Measurements from ENCODE around the gene MACROD1. TPM values are rescaled to one million over a fixed set of nuclear protein-coding genes. Genes with fewer than 3 reads are reported as not detected.
"Not testable (repeated sequence)": the region's sequence is repeated elsewhere in the genome, so short reads cannot be mapped to it uniquely, and the experiment has no call there.

MACROD1 gene
- total and polyA plus RNA-seq, 2 donors, result 9.7 to 16.6 TPM

GRCh38 chr11:64176751-64177150, 10.8 kb upstream of the MACROD1 start:
- Histone ChIP-seq H3K4me1 (ENCODE audit: control insufficient read depth in 2 of 2, insufficient read depth in 2 of 2, low read length in 2 of 2) (peaks cover 5 to 20% of the 10 kb centered on the region in 2 donors), H3K9me3 (ENCODE audit: control insufficient read depth in 2 of 2, insufficient read depth in 1 of 2, low read length in 1 of 2) (peaks cover 0 to 4% of the 10 kb centered on the region in 2 donors), H3K27me3 (ENCODE audit: control insufficient read depth in 2 of 2, insufficient read depth in 1 of 2, low read length in 1 of 2) (no peaks in the 10 kb centered on the region), H3K27ac (ENCODE audit: low read depth in 1 of 2, low read length in 1 of 2) (peak overlapping the region in 1 of 2 donors; percentile 68), H3K4me3 (ENCODE audit: low read length in 2 of 2) (no peak overlapping the region), H3K36me3 (ENCODE audit: control insufficient read depth in 2 of 2, insufficient read depth in 2 of 2, low read length in 1 of 2) (peaks cover 0 to 3% of the 10 kb centered on the region in 2 donors)
- WGBS, result 62% methylated on average over 8 of the region's 8 CpGs
- DNase-seq (ENCODE audit: low read depth in 6 of 9, low spot score in 9 of 9), result peak in 1 of 9 donors; percentile 38

- WGBS, result 97% methylated on average over 4 of the region's 4 CpGs
Observed at GRCh38 chr11:64173616-64174355, 7.9 kb upstream of the MACROD1 start.

GRCh38 chr11:64170419-64170818, 4.5 kb upstream of the MACROD1 start:
- no peaks in the 10 kb centered on the region for H3K27me3 ChIP-seq (ENCODE audit: control insufficient read depth in 2 of 2, insufficient read depth in 1 of 2, low read length in 1 of 2)
- WGBS, result 98% methylated on average over 4 of the region's 4 CpGs
- H3K27ac ChIP-seq (ENCODE audit: low read depth in 1 of 2, low read length in 1 of 2), result no peak overlapping the region
- H3K4me3 ChIP-seq (ENCODE audit: low read length in 2 of 2), result no peak overlapping the region
- no peaks in the 10 kb centered on the region for H3K36me3 ChIP-seq (ENCODE audit: control insufficient read depth in 2 of 2, insufficient read depth in 2 of 2, low read length in 1 of 2)
- H3K4me1 ChIP-seq (ENCODE audit: control insufficient read depth in 2 of 2, insufficient read depth in 2 of 2, low read length in 2 of 2), result peaks cover 5% of the 10 kb centered on the region in 2 donors
- DNase-seq (ENCODE audit: low read depth in 6 of 9, low spot score in 9 of 9), result no peak
- no peaks in the 10 kb centered on the region for H3K9me3 ChIP-seq (ENCODE audit: control insufficient read depth in 2 of 2, insufficient read depth in 1 of 2, low read length in 1 of 2)

More at GRCh38 chr11:64173616-64174355, 7.9 kb upstream of the MACROD1 start:
- peaks cover 0 to 10% of the 10 kb centered on the region in 2 donors for H3K4me1 ChIP-seq (ENCODE audit: control insufficient read depth in 2 of 2, insufficient read depth in 2 of 2, low read length in 2 of 2)
- H3K36me3 ChIP-seq (ENCODE audit: control insufficient read depth in 2 of 2, insufficient read depth in 2 of 2, low read length in 1 of 2), result no peaks in the 10 kb centered on the region
- DNase-seq (ENCODE audit: low read depth in 6 of 9, low spot score in 9 of 9), result no peak
- peaks cover 0 to 4% of the 10 kb centered on the region in 2 donors for H3K9me3 ChIP-seq (ENCODE audit: control insufficient read depth in 2 of 2, insufficient read depth in 1 of 2, low read length in 1 of 2)
- H3K27me3 ChIP-seq (ENCODE audit: control insufficient read depth in 2 of 2, insufficient read depth in 1 of 2, low read length in 1 of 2), result no peaks in the 10 kb centered on the region
- H3K4me3 ChIP-seq (ENCODE audit: low read length in 2 of 2), result no peak overlapping the region
- H3K27ac ChIP-seq (ENCODE audit: low read depth in 1 of 2, low read length in 1 of 2), result no peak overlapping the region

GRCh38 chr11:64165481-64165841, 452 bp downstream of the MACROD1 start:
- peaks cover 5 to 15% of the 10 kb centered on the region in 2 donors for H3K4me1 ChIP-seq (ENCODE audit: control insufficient read depth in 2 of 2, insufficient read depth in 2 of 2, low read length in 2 of 2)
- DNase-seq (ENCODE audit: low read depth in 6 of 9, low spot score in 9 of 9), result peak in 1 of 9 donors; percentile 40

GRCh38 chr11:64164392-64165312, 1.3 kb downstream of the MACROD1 start:
- Histone ChIP-seq H3K9me3 (ENCODE audit: control insufficient read depth in 2 of 2, insufficient read depth in 1 of 2, low read length in 1 of 2) (no peaks in the 10 kb centered on the region), H3K27me3 (ENCODE audit: control insufficient read depth in 2 of 2, insufficient read depth in 1 of 2, low read length in 1 of 2) (peaks cover 0 to 4% of the 10 kb centered on the region in 2 donors), H3K4me1 (ENCODE audit: control insufficient read depth in 2 of 2, insufficient read depth in 2 of 2, low read length in 2 of 2) (peaks cover 5 to 15% of the 10 kb centered on the region in 2 donors), H3K4me3 (ENCODE audit: low read length in 2 of 2) (no peak overlapping the region), H3K36me3 (ENCODE audit: control insufficient read depth in 2 of 2, insufficient read depth in 2 of 2, low read length in 1 of 2) (no peaks in the 10 kb centered on the region), H3K27ac (ENCODE audit: low read depth in 1 of 2, low read length in 1 of 2) (no peak overlapping the region)
- no peak for DNase-seq (ENCODE audit: low read depth in 6 of 9, low spot score in 9 of 9)
- 89% methylated on average over 20 of the region's 20 CpGs for WGBS

More at GRCh38 chr11:64165481-64165841, 452 bp downstream of the MACROD1 start:
- H3K36me3 ChIP-seq (ENCODE audit: control insufficient read depth in 2 of 2, insufficient read depth in 2 of 2, low read length in 1 of 2), result no peaks in the 10 kb centered on the region
- peak overlapping the region; percentile 54 to 81 for H3K4me3 ChIP-seq (ENCODE audit: low read length in 2 of 2)
- H3K9me3 ChIP-seq (ENCODE audit: control insufficient read depth in 2 of 2, insufficient read depth in 1 of 2, low read length in 1 of 2), result no peaks in the 10 kb centered on the region
- peaks cover 0 to 4% of the 10 kb centered on the region in 2 donors for H3K27me3 ChIP-seq (ENCODE audit: control insufficient read depth in 2 of 2, insufficient read depth in 1 of 2, low read length in 1 of 2)
- WGBS, result 4% methylated on average over 32 of the region's 32 CpGs
- H3K27ac ChIP-seq (ENCODE audit: low read depth in 1 of 2, low read length in 1 of 2), result no peak overlapping the region

GRCh38 chr11:64163951-64164350, 2.0 kb downstream of the MACROD1 start:
- Histone ChIP-seq H3K9me3 (ENCODE audit: control insufficient read depth in 2 of 2, insufficient read depth in 1 of 2, low read length in 1 of 2) (no peaks in the 10 kb centered on the region), H3K4me3 (ENCODE audit: low read length in 2 of 2) (no peak overlapping the region), H3K27ac (ENCODE audit: low read depth in 1 of 2, low read length in 1 of 2) (no peak overlapping the region), H3K4me1 (ENCODE audit: control insufficient read depth in 2 of 2, insufficient read depth in 2 of 2, low read length in 2 of 2) (peaks cover 5 to 15% of the 10 kb centered on the region in 2 donors), H3K27me3 (ENCODE audit: control insufficient read depth in 2 of 2, insufficient read depth in 1 of 2, low read length in 1 of 2) (peaks cover 0 to 4% of the 10 kb centered on the region in 2 donors), H3K36me3 (ENCODE audit: control insufficient read depth in 2 of 2, insufficient read depth in 2 of 2, low read length in 1 of 2) (no peaks in the 10 kb centered on the region)
- 97% methylated on average over 5 of the region's 5 CpGs for WGBS
- no peak for DNase-seq (ENCODE audit: low read depth in 6 of 9, low spot score in 9 of 9)

- 93% methylated on average over 16 of the region's 16 CpGs for WGBS
- H3K9me3 ChIP-seq (ENCODE audit: control insufficient read depth in 2 of 2, insufficient read depth in 1 of 2, low read length in 1 of 2); H3K27ac ChIP-seq (ENCODE audit: low read depth in 1 of 2, low read length in 1 of 2); H3K4me3 ChIP-seq (ENCODE audit: low read length in 2 of 2); DNase-seq (ENCODE audit: low read depth in 6 of 9, low spot score in 9 of 9); H3K36me3 ChIP-seq (ENCODE audit: control insufficient read depth in 2 of 2, insufficient read depth in 2 of 2, low read length in 1 of 2); H3K27me3 ChIP-seq (ENCODE audit: control insufficient read depth in 2 of 2, insufficient read depth in 1 of 2, low read length in 1 of 2): not testable (repeated sequence)
- H3K4me1 ChIP-seq (ENCODE audit: control insufficient read depth in 2 of 2, insufficient read depth in 2 of 2, low read length in 2 of 2), result peaks cover 5 to 15% of the 10 kb centered on the region in 2 donors
Observed at GRCh38 chr11:64162769-64163168, 3.1 kb downstream of the MACROD1 start.

GRCh38 chr11:64161037-64161436, 4.9 kb downstream of the MACROD1 start:
- no peak overlapping the region for H3K4me3 ChIP-seq (ENCODE audit: low read length in 2 of 2)
- H3K27ac ChIP-seq (ENCODE audit: low read depth in 1 of 2, low read length in 1 of 2), result no peak overlapping the region
- WGBS, result 97% methylated on average over 10 of the region's 10 CpGs
- H3K9me3 ChIP-seq (ENCODE audit: control insufficient read depth in 2 of 2, insufficient read depth in 1 of 2, low read length in 1 of 2), result no peaks in the 10 kb centered on the region
- no peak for DNase-seq (ENCODE audit: low read depth in 6 of 9, low spot score in 9 of 9)
- H3K4me1 ChIP-seq (ENCODE audit: control insufficient read depth in 2 of 2, insufficient read depth in 2 of 2, low read length in 2 of 2), result peaks cover 2 to 11% of the 10 kb centered on the region in 2 donors
- H3K27me3 ChIP-seq (ENCODE audit: control insufficient read depth in 2 of 2, insufficient read depth in 1 of 2, low read length in 1 of 2), result peaks cover 0 to 4% of the 10 kb centered on the region in 2 donors
- H3K36me3 ChIP-seq (ENCODE audit: control insufficient read depth in 2 of 2, insufficient read depth in 2 of 2, low read length in 1 of 2), result no peaks in the 10 kb centered on the region

Measured in thymus (tissue), 11 donors.